ENCODE data around the gene AP2B1. TPM values are rescaled to one million over a fixed set of nuclear protein-coding genes. Genes with fewer than 3 reads are reported as not detected.
A peak's percentile ranks its signal among the peaks of the same experiment; 100 is the strongest.

AP2B1 gene
- polyA plus RNA-seq, 1 of the 3 experiments (the other 2 are of a cell fraction) = 97.8 TPM

DNA sequence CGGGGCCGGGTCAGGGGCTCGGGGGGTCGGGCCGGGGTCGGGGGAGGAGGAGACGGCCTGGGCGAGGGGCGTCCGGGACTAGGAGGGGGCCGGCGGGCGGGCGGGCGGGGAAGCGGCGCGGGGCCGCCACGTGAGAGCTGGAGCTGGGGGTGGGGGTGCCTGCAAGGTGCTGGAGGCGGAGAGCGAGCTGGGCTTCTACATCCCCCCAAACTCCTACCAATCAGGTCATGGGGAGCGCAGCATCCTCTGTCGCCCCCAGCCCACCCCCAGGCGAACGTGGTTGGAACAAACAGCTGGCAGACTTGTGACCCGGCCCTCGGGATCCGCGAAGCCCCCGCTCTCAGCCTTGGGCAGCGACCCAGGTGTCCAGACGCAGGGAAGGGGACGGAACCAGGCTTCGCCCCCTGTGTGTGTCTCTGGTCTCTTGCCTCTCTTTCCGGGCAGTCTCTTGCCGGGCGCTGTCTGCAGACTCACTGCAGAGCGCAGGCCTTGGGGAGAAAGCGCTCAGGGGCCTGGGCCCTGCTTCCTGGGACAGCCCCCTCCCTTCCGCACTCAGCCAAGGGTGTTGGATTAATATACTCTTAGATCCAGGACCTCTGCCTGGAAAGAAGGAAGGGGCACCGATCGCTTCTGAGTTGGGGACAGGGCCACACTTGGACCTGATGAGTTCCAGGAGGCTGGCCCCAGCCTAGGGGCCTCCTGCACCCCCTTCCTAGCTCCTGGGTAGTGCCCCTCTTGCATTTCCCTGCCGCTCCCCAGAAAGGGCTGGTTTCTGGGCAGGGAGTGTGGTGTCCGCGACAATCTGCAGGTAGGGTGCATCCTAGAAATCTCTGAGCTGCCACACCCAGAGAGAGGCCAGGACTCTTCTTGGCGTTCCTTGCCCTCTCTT lies 145.0 kb downstream of the AP2B1 start:
- 31% methylated on average over 15 of the region's 47 CpGs for WGBS (ENCODE audit: low lambda C conversion rate)
- POLR2A ChIA-PET = interaction anchor here (0.7 kb wide), 1 partner anchor 154 kb away, joined by 3 read pairs; the partner anchor contains the start of gene PEX12
- H3K9me3 ChIP-seq = no peaks in the 10 kb centered on the region
- H3F3A ChIP-seq (replicated peaks; ENCODE audit: insufficient read depth) = no peaks in the 10 kb centered on the region
- peak overlapping the region in 1 of 2 experiments; percentile 9; a peak in 1 of 4 replicates for H3K27ac ChIP-seq (ENCODE audit: low read depth in 2 of 2, low read length in 1 of 2)
- peak overlapping the region; percentile 81 for H3K4me2 ChIP-seq
- no peak overlapping the region for H2AFZ ChIP-seq (ENCODE audit: low read depth)
- CTCF ChIA-PET = interaction anchor here (0.9 to 5.2 kb wide), 8 partner anchors 12 to 176 kb away, joined by 3 to 53 read pairs (median 4); no protein-coding TSS in a partner anchor
- no peaks in the 10 kb centered on the region for H4K20me1 ChIP-seq (ENCODE audit: insufficient read depth)
- H3K4me3 ChIP-seq (ENCODE audit: low read depth in 2 of 2, low read length in 1 of 2) = peak overlapping the region; percentile 63 to 65; a peak in 3 of 4 replicates
- no peaks in the 10 kb centered on the region for H3K79me2 ChIP-seq (ENCODE audit: insufficient read depth)
- H3K9ac ChIP-seq = peak overlapping the region; percentile 62; the same call in 1 of the 2 replicates
- no peaks in the 10 kb centered on the region for H3K9me2 ChIP-seq
- H3K4me1 ChIP-seq (ENCODE audit: control insufficient read depth in 1 of 2, insufficient read depth in 2 of 2, low read depth in 1 of 2, low read length in 1 of 2) = peaks cover 5 to 12% of the 10 kb centered on the region in 2 experiments; a peak in 2 of 4 replicates
- TF ChIP-seq RXRA (IDR thresholded peaks at IDR 0.05; ENCODE audit: borderline replicate concordance, low read depth) (no peak), NFIC (IDR thresholded peaks at IDR 0.05; ENCODE audit: borderline replicate concordance) (no peak), NRF1 (IDR thresholded peaks at IDR 0.05; ENCODE audit: low read depth, low read length) (no peak), RFX5 (IDR thresholded peaks at IDR 0.05; ENCODE audit: low read length) (no peak)
- TF ChIP-seq, protein P1, sequence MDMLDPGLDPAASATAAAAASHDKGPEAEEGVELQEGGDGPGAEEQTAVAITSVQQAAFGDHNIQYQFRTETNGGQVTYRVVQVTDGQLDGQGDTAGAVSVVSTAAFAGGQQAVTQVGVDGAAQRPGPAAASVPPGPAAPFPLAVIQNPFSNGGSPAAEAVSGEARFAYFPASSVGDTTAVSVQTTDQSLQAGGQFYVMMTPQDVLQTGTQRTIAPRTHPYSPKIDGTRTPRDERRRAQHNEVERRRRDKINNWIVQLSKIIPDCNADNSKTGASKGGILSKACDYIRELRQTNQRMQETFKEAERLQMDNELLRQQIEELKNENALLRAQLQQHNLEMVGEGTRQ (IDR thresholded peaks at IDR 0.05; ENCODE audit: borderline replicate concordance, low read depth, low read length) = no peak
- no peaks in the 10 kb centered on the region for H3K27me3 ChIP-seq (ENCODE audit: insufficient read depth)
- peaks cover 0 to 4% of the 10 kb centered on the region in 2 experiments for H3K36me3 ChIP-seq (replicated peaks in 1 of 2; ENCODE audit: control insufficient read depth in 1 of 2, insufficient read depth in 2 of 2, low read length in 1 of 2)
- DNase-seq = peak; percentile 77

DNA sequence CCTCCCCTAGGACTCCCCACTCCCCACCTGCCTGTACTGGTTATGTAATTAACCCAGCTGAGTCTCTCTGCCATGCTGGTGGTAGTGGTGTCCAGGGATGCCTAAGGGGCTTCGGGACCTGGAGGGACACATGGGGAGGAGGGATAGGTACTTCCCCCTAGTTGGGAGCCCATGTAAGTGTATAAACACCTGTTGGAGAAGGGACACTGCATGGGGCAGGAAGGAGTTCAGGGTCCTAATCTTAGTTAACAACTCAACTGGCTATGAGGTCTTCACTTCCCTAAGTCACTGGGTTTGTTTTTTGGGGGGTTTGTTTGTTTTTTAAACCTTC lies 145.6 kb downstream of the AP2B1 start:
- Histone ChIP-seq H3K9me2 (no peaks in the 10 kb centered on the region), H3K4me1 (ENCODE audit: control insufficient read depth in 1 of 2, insufficient read depth in 2 of 2, low read depth in 1 of 2, low read length in 1 of 2) (peaks cover 5 to 11% of the 10 kb centered on the region in 2 experiments; a peak in 1 of 4 replicates), H3K9me3 (no peaks in the 10 kb centered on the region), H3K36me3 (replicated peaks in 1 of 2; ENCODE audit: control insufficient read depth in 1 of 2, insufficient read depth in 2 of 2, low read length in 1 of 2) (peaks cover 0 to 4% of the 10 kb centered on the region in 2 experiments), H3K27ac (ENCODE audit: low read depth in 2 of 2, low read length in 1 of 2) (no peak overlapping the region), H3K4me2 (peak overlapping the region; percentile 79), H4K20me1 (ENCODE audit: insufficient read depth) (no peaks in the 10 kb centered on the region), H3K79me2 (ENCODE audit: insufficient read depth) (no peaks in the 10 kb centered on the region), H3K9ac (no peak overlapping the region), H3F3A (replicated peaks; ENCODE audit: insufficient read depth) (no peaks in the 10 kb centered on the region), H3K4me3 (ENCODE audit: low read depth in 2 of 2, low read length in 1 of 2) (peak overlapping the region in 1 of 2 experiments; percentile 65; a peak in 1 of 4 replicates), H3K27me3 (ENCODE audit: insufficient read depth) (no peaks in the 10 kb centered on the region), H2AFZ (ENCODE audit: low read depth) (no peak overlapping the region)
- no peak for DNase-seq
- TF ChIP-seq TAF1 (IDR thresholded peaks at IDR 0.05; ENCODE audit: borderline replicate concordance, low read depth, low read length) (no peak), EP300 (IDR thresholded peaks at IDR 0.05; ENCODE audit: borderline replicate concordance in 1 of 2, low read depth in 1 of 2, low read length in 1 of 2) (no peak), TEAD4 (IDR thresholded peaks at IDR 0.05; ENCODE audit: borderline replicate concordance, insufficient read depth) (no peak), TCF12 (IDR thresholded peaks at IDR 0.05) (no peak), SMC3 (IDR thresholded peaks at IDR 0.05; ENCODE audit: low read depth, low read length) (no peak)
- ChIA-PET CTCF (interaction anchor here (1.1 to 5.2 kb wide), 3 partner anchors 15 to 177 kb away, joined by 3 to 53 read pairs (median 18); no protein-coding TSS in a partner anchor), POLR2A (no interaction called here)
- WGBS (ENCODE audit: low lambda C conversion rate) = 78% methylated on average over 1 of the region's 1 CpG
